ENCODE data around the gene MICA.
"Not testable (repeated sequence)": the region's sequence is repeated elsewhere in the genome, so short reads cannot be mapped to it uniquely, and the experiment has no call there.

Gene MICA

GRCh38 chr6:31381666-31382065, 21.7 kb upstream of the MICA start:
- Histone ChIP-seq H3K36me3 (ENCODE audit: control insufficient read depth, insufficient read depth, low read length) (no peaks in the 10 kb centered on the region), H3K27ac (ENCODE audit: low read length) (no peak overlapping the region), H3K4me3 (ENCODE audit: low read length) (no peak overlapping the region), H3K4me1 (ENCODE audit: control insufficient read depth, insufficient read depth, low read length) (no peaks in the 10 kb centered on the region; the same call in 1 of the 2 replicates), H3K27me3 (ENCODE audit: control insufficient read depth, insufficient read depth, low read length) (no peaks in the 10 kb centered on the region; the same call in 1 of the 2 replicates), H3K9me3 (ENCODE audit: control insufficient read depth, insufficient read depth, low read length) (no peaks in the 10 kb centered on the region)
- no peak for DNase-seq (ENCODE audit: low read depth, low spot score)
- WGBS (ENCODE audit: insufficient coverage, insufficient read length) = no CpG with 5 or more reads among the region's 4 CpGs

GRCh38 chr6:31383149-31383548, 20.2 kb upstream of the MICA start:
- DNase-seq (ENCODE audit: low read depth, low spot score) = no peak
- Histone ChIP-seq H3K27me3 (ENCODE audit: control insufficient read depth, insufficient read depth, low read length) (no peaks in the 10 kb centered on the region; the same call in 1 of the 2 replicates), H3K9me3 (ENCODE audit: control insufficient read depth, insufficient read depth, low read length) (no peaks in the 10 kb centered on the region), H3K4me3 (ENCODE audit: low read length) (no peak overlapping the region), H3K27ac (ENCODE audit: low read length) (no peak overlapping the region), H3K36me3 (ENCODE audit: control insufficient read depth, insufficient read depth, low read length) (no peaks in the 10 kb centered on the region), H3K4me1 (ENCODE audit: control insufficient read depth, insufficient read depth, low read length) (no peaks in the 10 kb centered on the region)
- no CpG with 5 or more reads among the region's 5 CpGs for WGBS (ENCODE audit: insufficient coverage, insufficient read length)

- Histone ChIP-seq H3K27ac (ENCODE audit: low read length) (no peak overlapping the region), H3K4me3 (ENCODE audit: low read length) (no peak overlapping the region), H3K27me3 (ENCODE audit: control insufficient read depth, insufficient read depth, low read length) (no peaks in the 10 kb centered on the region; the same call in 1 of the 2 replicates), H3K9me3 (ENCODE audit: control insufficient read depth, insufficient read depth, low read length) (no peaks in the 10 kb centered on the region), H3K4me1 (ENCODE audit: control insufficient read depth, insufficient read depth, low read length) (no peaks in the 10 kb centered on the region), H3K36me3 (ENCODE audit: control insufficient read depth, insufficient read depth, low read length) (no peaks in the 10 kb centered on the region)
- no CpG with 5 or more reads among the region's 3 CpGs for WGBS (ENCODE audit: insufficient coverage, insufficient read length)
- DNase-seq (ENCODE audit: low read depth, low spot score) = no peak
Measured at GRCh38 chr6:31385041-31385440, 18.4 kb upstream of the MICA start.

GRCh38 chr6:31386099-31386498, 17.3 kb upstream of the MICA start:
- Histone ChIP-seq H3K36me3 (ENCODE audit: control insufficient read depth, insufficient read depth, low read length) (no peaks in the 10 kb centered on the region), H3K27me3 (ENCODE audit: control insufficient read depth, insufficient read depth, low read length) (no peaks in the 10 kb centered on the region; the same call in 1 of the 2 replicates), H3K4me1 (ENCODE audit: control insufficient read depth, insufficient read depth, low read length) (no peaks in the 10 kb centered on the region), H3K9me3 (ENCODE audit: control insufficient read depth, insufficient read depth, low read length) (no peaks in the 10 kb centered on the region), H3K4me3 (ENCODE audit: low read length) (no peak overlapping the region), H3K27ac (ENCODE audit: low read length) (no peak overlapping the region)
- WGBS (ENCODE audit: insufficient coverage, insufficient read length) = no CpG with 5 or more reads among the region's 3 CpGs
- no peak for DNase-seq (ENCODE audit: low read depth, low spot score)

- Histone ChIP-seq H3K36me3 (ENCODE audit: control insufficient read depth, insufficient read depth, low read length) (no peaks in the 10 kb centered on the region), H3K4me1 (ENCODE audit: control insufficient read depth, insufficient read depth, low read length) (no peaks in the 10 kb centered on the region), H3K9me3 (ENCODE audit: control insufficient read depth, insufficient read depth, low read length) (no peaks in the 10 kb centered on the region), H3K27me3 (ENCODE audit: control insufficient read depth, insufficient read depth, low read length) (no peaks in the 10 kb centered on the region; the same call in 1 of the 2 replicates), H3K27ac (ENCODE audit: low read length) (no peak overlapping the region), H3K4me3 (ENCODE audit: low read length) (no peak overlapping the region)
- WGBS (ENCODE audit: insufficient coverage, insufficient read length) = no CpG with 5 or more reads among the region's 1 CpG
- DNase-seq (ENCODE audit: low read depth, low spot score) = no peak
Measured at GRCh38 chr6:31386977-31387376, 16.4 kb upstream of the MICA start.

GRCh38 chr6:31388916-31389801, 14.2 kb upstream of the MICA start:
- H3K4me1 ChIP-seq (ENCODE audit: control insufficient read depth, insufficient read depth, low read length); H3K4me3 ChIP-seq (ENCODE audit: low read length); H3K27me3 ChIP-seq (ENCODE audit: control insufficient read depth, insufficient read depth, low read length); H3K9me3 ChIP-seq (ENCODE audit: control insufficient read depth, insufficient read depth, low read length); H3K36me3 ChIP-seq (ENCODE audit: control insufficient read depth, insufficient read depth, low read length); H3K27ac ChIP-seq (ENCODE audit: low read length); DNase-seq (ENCODE audit: low read depth, low spot score): not testable (repeated sequence)
- 100% methylated on average over 1 of the region's 13 CpGs for WGBS (ENCODE audit: insufficient coverage, insufficient read length)

GRCh38 chr6:31389802-31390132, 13.6 kb upstream of the MICA start:
- DNase-seq (ENCODE audit: low read depth, low spot score); H3K9me3 ChIP-seq (ENCODE audit: control insufficient read depth, insufficient read depth, low read length); H3K27ac ChIP-seq (ENCODE audit: low read length); H3K4me3 ChIP-seq (ENCODE audit: low read length); H3K36me3 ChIP-seq (ENCODE audit: control insufficient read depth, insufficient read depth, low read length); H3K27me3 ChIP-seq (ENCODE audit: control insufficient read depth, insufficient read depth, low read length); H3K4me1 ChIP-seq (ENCODE audit: control insufficient read depth, insufficient read depth, low read length): not testable (repeated sequence)

- WGBS (ENCODE audit: insufficient coverage, insufficient read length) = no CpG with 5 or more reads among the region's 5 CpGs
- no peak overlapping the region for H3K27ac ChIP-seq (ENCODE audit: low read length)
- no peak for DNase-seq (ENCODE audit: low read depth, low spot score)
- no peak overlapping the region for H3K4me3 ChIP-seq (ENCODE audit: low read length)
- H3K4me1 ChIP-seq (ENCODE audit: control insufficient read depth, insufficient read depth, low read length) = no peaks in the 10 kb centered on the region
- H3K27me3 ChIP-seq (ENCODE audit: control insufficient read depth, insufficient read depth, low read length) = no peaks in the 10 kb centered on the region
- no peaks in the 10 kb centered on the region for H3K9me3 ChIP-seq (ENCODE audit: control insufficient read depth, insufficient read depth, low read length)
- no peaks in the 10 kb centered on the region for H3K36me3 ChIP-seq (ENCODE audit: control insufficient read depth, insufficient read depth, low read length)
Measured at GRCh38 chr6:31393932-31394331, 9.5 kb upstream of the MICA start.

- no peaks in the 10 kb centered on the region for H3K9me3 ChIP-seq (ENCODE audit: control insufficient read depth, insufficient read depth, low read length)
- H3K4me3 ChIP-seq (ENCODE audit: low read length) = no peak overlapping the region
- no peak for DNase-seq (ENCODE audit: low read depth, low spot score)
- H3K4me1 ChIP-seq (ENCODE audit: control insufficient read depth, insufficient read depth, low read length) = no peaks in the 10 kb centered on the region
- H3K27me3 ChIP-seq (ENCODE audit: control insufficient read depth, insufficient read depth, low read length) = no peaks in the 10 kb centered on the region
- WGBS (ENCODE audit: insufficient coverage, insufficient read length) = no CpG with 5 or more reads among the region's 4 CpGs
- H3K27ac ChIP-seq (ENCODE audit: low read length) = no peak overlapping the region
- no peaks in the 10 kb centered on the region for H3K36me3 ChIP-seq (ENCODE audit: control insufficient read depth, insufficient read depth, low read length)
Measured at GRCh38 chr6:31394381-31394780, 9.0 kb upstream of the MICA start.

- H3K27ac ChIP-seq (ENCODE audit: low read length) = no peak overlapping the region
- no peaks in the 10 kb centered on the region for H3K9me3 ChIP-seq (ENCODE audit: control insufficient read depth, insufficient read depth, low read length)
- DNase-seq (ENCODE audit: low read depth, low spot score) = no peak
- no peaks in the 10 kb centered on the region for H3K36me3 ChIP-seq (ENCODE audit: control insufficient read depth, insufficient read depth, low read length)
- no peaks in the 10 kb centered on the region for H3K4me1 ChIP-seq (ENCODE audit: control insufficient read depth, insufficient read depth, low read length)
- no CpG with 5 or more reads among the region's 7 CpGs for WGBS (ENCODE audit: insufficient coverage, insufficient read length)
- no peak overlapping the region for H3K4me3 ChIP-seq (ENCODE audit: low read length)
- no peaks in the 10 kb centered on the region for H3K27me3 ChIP-seq (ENCODE audit: control insufficient read depth, insufficient read depth, low read length)
Measured at GRCh38 chr6:31395832-31396231, 7.6 kb upstream of the MICA start.
